Thyroid gland (tissue), 4 donors: Measurements from ENCODE around the gene PAPPA2.

Source experiments
- CTCF ChIP-seq, 6 experiments: fragments of 200-600 bp in 3 of 6; fragments of 450-650 bp in 3 of 6; sonication (generic) in 3 of 6; IDR thresholded peaks; one replicate each; pipeline ENCODE4 v1.5.1; 2016 to 2019; ENCODE audit warnings: antibody characterized with exemption in 6 of 6, mild to moderate bottlenecking in 2 of 6, inconsistent platforms in 1 of 6, moderate library complexity in 1 of 6
- POLR2A ChIP-seq, 2 donors: fragments of 450-650 bp; IDR thresholded peaks; one replicate each; pipeline ENCODE4 v1.6.1; 2017; ENCODE audit warnings: antibody characterized with exemption in 2 of 2, mild to moderate bottlenecking in 2 of 2, moderate library complexity in 1 of 2

GRCh38 chr1:176773038-176773437 is 310.1 kb downstream of the PAPPA2 start:
- no peak for TF ChIP-seq CTCF (IDR thresholded peaks at IDR 0.05)
- TF ChIP-seq POLR2A (IDR thresholded peaks at IDR 0.05): no peak
